ENCODE results near the gene ANP32D. TPM values are rescaled to one million over a fixed set of nuclear protein-coding genes. Genes with fewer than 3 reads are reported as not detected.
"Not testable (repeated sequence)": the region's sequence is repeated elsewhere in the genome, so short reads cannot be mapped to it uniquely, and the experiment has no call there.

Gene ANP32D
- polyA plus RNA-seq (ENCODE audit: insufficient read length in 4 of 4): under 1 TPM in 3 of 4 donors, not detected in 1; 0.18 to 0.31 (median 0.20) TPM

GRCh38 chr12:48472259-48472658 is at the start of gene ANP32D:
Gene ANP32D, plus strand, starts transcription at chr12:48472559. Its CDS starts 106 bp downstream, at chr12:48472665.
- DNase-seq (ENCODE audit: low read depth in 4 of 4, low spot score in 3 of 4): no peak

GRCh38 chr12:48423171-48423570 is 49.2 kb upstream of the ANP32D start:
- no peak for DNase-seq (ENCODE audit: low read depth in 4 of 4, low spot score in 3 of 4)

- no peak for DNase-seq (ENCODE audit: low read depth in 4 of 4, low spot score in 3 of 4)
Measured at GRCh38 chr12:48424644-48425043, 47.7 kb upstream of the ANP32D start.

- not testable (repeated sequence) for DNase-seq (ENCODE audit: low read depth in 4 of 4, low spot score in 3 of 4)
Measured at GRCh38 chr12:48434016-48434415, 38.3 kb upstream of the ANP32D start.

GRCh38 chr12:48441069-48441468 is 31.3 kb upstream of the ANP32D start:
- no peak for DNase-seq (ENCODE audit: low read depth in 4 of 4, low spot score in 3 of 4)

GRCh38 chr12:48442179-48442847 is 30.0 kb upstream of the ANP32D start:
- no peak for DNase-seq (ENCODE audit: low read depth in 4 of 4, low spot score in 3 of 4)

- DNase-seq (ENCODE audit: low read depth in 4 of 4, low spot score in 3 of 4): no peak
Measured at GRCh38 chr12:48445538-48445937, 26.8 kb upstream of the ANP32D start.

- no peak for DNase-seq (ENCODE audit: low read depth in 4 of 4, low spot score in 3 of 4)
Measured at GRCh38 chr12:48446161-48446776, 26.1 kb upstream of the ANP32D start.

- no peak for DNase-seq (ENCODE audit: low read depth in 4 of 4, low spot score in 3 of 4)
Measured at GRCh38 chr12:48447755-48448154, 24.6 kb upstream of the ANP32D start.

- DNase-seq (ENCODE audit: low read depth in 4 of 4, low spot score in 3 of 4): no peak
Measured at GRCh38 chr12:48451372-48451771, 21.0 kb upstream of the ANP32D start.

GRCh38 chr12:48452961-48453360 is 19.4 kb upstream of the ANP32D start:
- not testable (repeated sequence) for DNase-seq (ENCODE audit: low read depth in 4 of 4, low spot score in 3 of 4)

GRCh38 chr12:48454667-48455066 is 17.7 kb upstream of the ANP32D start:
- DNase-seq (ENCODE audit: low read depth in 4 of 4, low spot score in 3 of 4): no peak

GRCh38 chr12:48455116-48455515 is 17.2 kb upstream of the ANP32D start:
- no peak for DNase-seq (ENCODE audit: low read depth in 4 of 4, low spot score in 3 of 4)

GRCh38 chr12:48459259-48459658 is 13.1 kb upstream of the ANP32D start:
- no peak for DNase-seq (ENCODE audit: low read depth in 4 of 4, low spot score in 3 of 4)

- not testable (repeated sequence) for DNase-seq (ENCODE audit: low read depth in 4 of 4, low spot score in 3 of 4)
Measured at GRCh38 chr12:48469027-48469426, 3.3 kb upstream of the ANP32D start.

GRCh38 chr12:48473061-48473460 is 702 bp downstream of the ANP32D start:
- no peak for DNase-seq (ENCODE audit: low read depth in 4 of 4, low spot score in 3 of 4)

GRCh38 chr12:48474497-48474896 is 2.1 kb downstream of the ANP32D start:
- DNase-seq (ENCODE audit: low read depth in 4 of 4, low spot score in 3 of 4): not testable (repeated sequence)

GRCh38 chr12:48482198-48482597 is 9.8 kb downstream of the ANP32D start, which contains the start of gene C12orf54:
Gene C12orf54, plus strand, starts transcription at chr12:48482498. Its CDS starts 799 bp downstream, at chr12:48483297.
- no peak for DNase-seq (ENCODE audit: low read depth in 4 of 4, low spot score in 3 of 4)

- DNase-seq (ENCODE audit: low read depth in 4 of 4, low spot score in 3 of 4): no peak
Measured at GRCh38 chr12:48482930-48483329, 10.6 kb downstream of the ANP32D start.

- DNase-seq (ENCODE audit: low read depth in 4 of 4, low spot score in 3 of 4): no peak
Measured at GRCh38 chr12:48486261-48486660, 13.9 kb downstream of the ANP32D start.

- no peak for DNase-seq (ENCODE audit: low read depth in 4 of 4, low spot score in 3 of 4)
Measured at GRCh38 chr12:48486679-48487078, 14.3 kb downstream of the ANP32D start.

GRCh38 chr12:48489012-48489411 is 16.7 kb downstream of the ANP32D start:
- no peak for DNase-seq (ENCODE audit: low read depth in 4 of 4, low spot score in 3 of 4)

All from right renal pelvis (tissue), 4 donors.